H1 (cell line): ENCODE results near the gene STEEP1. TPM values are rescaled to one million over a fixed set of nuclear protein-coding genes. Genes with fewer than 3 reads are reported as not detected.
"Not testable (repeated sequence)": the region's sequence is repeated elsewhere in the genome, so short reads cannot be mapped to it uniquely, and the experiment has no call there.

Experiments
- CTCF ChIA-PET: fragments of 300-600 bp; sonication (Branson Sonifier 250); formaldehyde crosslinking; loops from one replicate; lab custom pipeline; 2021; ENCODE audit not compliant: partially characterized antibody; lab: Charles Lee
- POLR2A ChIA-PET: fragments of 300-600 bp; sonication (Branson Sonifier 250); formaldehyde crosslinking; loops from one replicate; lab custom pipeline; 2021; ENCODE audit warnings: inconsistent platforms; ENCODE audit not compliant: partially characterized antibody; lab: Charles Lee
- DNase-seq, 2 experiments: peaks; one replicate each; pipeline versions ENCODE4 v3.0.0 to v3.0.0-alpha.2; 2010 to 2022; ENCODE audit warnings: low spot score in 2 of 2, low read depth in 1 of 2, mixed read lengths in 1 of 2
- FAIRE-seq: peaks from 2 replicates; lab custom pipeline; 2011; peaks lifted over from hg19 to GRCh38; lab: Jason Lieb, UNC
- H2AFZ ChIP-seq: 2 replicates; pipeline ENCODE4 v1.8.1; 2012; ENCODE audit warnings: low read length, inconsistent platforms
- H2AK5ac ChIP-seq: 2 replicates; pipeline ENCODE4 v1.6.1; 2013; ENCODE audit warnings: low read depth, low read length
- H2BK120ac ChIP-seq: replicated peaks from 2 replicates; pipeline ENCODE3; 2013; ENCODE audit warnings: low read depth, low read length, inconsistent platforms
- H2BK12ac ChIP-seq: 2 replicates; pipeline ENCODE4 v1.6.1; 2013; ENCODE audit warnings: low read depth, low read length
- H2BK15ac ChIP-seq: 2 replicates; pipeline ENCODE4 v1.6.1; 2013; ENCODE audit warnings: low read length
- H2BK20ac ChIP-seq: 2 replicates; pipeline ENCODE4 v1.6.1; 2013; ENCODE audit warnings: low read length
- H2BK5ac ChIP-seq: 2 replicates; pipeline ENCODE4 v1.6.1; 2013; ENCODE audit warnings: low read depth, low read length
- H3K14ac ChIP-seq: 2 replicates; pipeline ENCODE4 v1.6.1; 2013; ENCODE audit warnings: inconsistent platforms; ENCODE audit not compliant: insufficient read length
- H3K18ac ChIP-seq: 2 replicates; pipeline ENCODE4 v1.6.1; 2013; ENCODE audit warnings: low read length; ENCODE audit errors: extremely low read depth
- H3K23ac ChIP-seq: 2 replicates; pipeline ENCODE4 v1.6.1; 2013; ENCODE audit warnings: inconsistent platforms; ENCODE audit not compliant: insufficient read length
- H3K23me2 ChIP-seq: 2 replicates; pipeline ENCODE4 v1.6.1; 2013; ENCODE audit warnings: low read depth, low read length
- H3K27ac ChIP-seq: 2 replicates; pipeline ENCODE4 v1.6.1; 2011; ENCODE audit warnings: low read depth, low read length, inconsistent platforms
- H3K27me3 ChIP-seq, 4 experiments: replicated peaks in 1 of 4; 1 replicate in 1 of 4; 2 replicates in 3 of 4; pipeline versions ENCODE4 v1.6.1 to v1.8.1; 2011 to 2013; ENCODE audit warnings: low read length in 3 of 4, mild to moderate bottlenecking in 3 of 4, inconsistent platforms in 2 of 4, mixed read lengths in 2 of 4, moderate library complexity in 1 of 4; ENCODE audit not compliant: control insufficient read depth in 3 of 4, insufficient read depth in 3 of 4; ENCODE audit errors: extremely low read depth in 1 of 4
- H3K36me3 ChIP-seq, 4 experiments: 2 replicates each; pipeline versions ENCODE4 v1.6.1 to v1.8.1; 2011 to 2013; ENCODE audit warnings: mild to moderate bottlenecking in 4 of 4, low read length in 3 of 4, moderate library complexity in 2 of 4, control low read depth in 1 of 4, inconsistent platforms in 1 of 4; ENCODE audit not compliant: insufficient read depth in 4 of 4, control insufficient read depth in 2 of 4
- H3K4ac ChIP-seq: replicated peaks from 2 replicates; pipeline ENCODE3; 2013; ENCODE audit warnings: low read length, low read depth, mixed read lengths, inconsistent platforms; ENCODE audit not compliant: insufficient read length
- H3K4me1 ChIP-seq, 4 experiments: replicated peaks in 1 of 4; 1 replicate in 1 of 4; 2 replicates in 3 of 4; pipeline versions ENCODE4 v1.6.1 to v1.8.1; 2011 to 2013; ENCODE audit warnings: low read length in 3 of 4, inconsistent platforms in 2 of 4, mixed read lengths in 1 of 4; ENCODE audit not compliant: insufficient read depth in 4 of 4, control insufficient read depth in 3 of 4
- H3K4me2 ChIP-seq, 2 experiments: 2 replicates each; pipeline versions ENCODE4 v1.6.1 to v1.8.1; 2011 to 2013; ENCODE audit warnings: low read depth in 2 of 2, low read length in 2 of 2, control low read depth in 1 of 2, inconsistent platforms in 1 of 2, mild to moderate bottlenecking in 1 of 2; ENCODE audit not compliant: insufficient read depth in 1 of 2
- H3K4me3 ChIP-seq, 4 experiments: fragments of 200-600, 300-600 bp in 1 of 4; sonication (generic), shearing (Covaris generic), sonication (Bioruptor Twin) in 1 of 4; 2 replicates each; pipeline versions ENCODE4 v1.5.1 to v1.8.1; 2011 to 2016; ENCODE audit warnings: low read length in 4 of 4, low read depth in 3 of 4, control low read depth in 2 of 4, inconsistent platforms in 2 of 4, mild to moderate bottlenecking in 2 of 4, mixed read lengths in 1 of 4, moderate library complexity in 1 of 4; ENCODE audit not compliant: insufficient read depth in 2 of 4; ENCODE audit errors: extremely low read depth in 1 of 4
- H3K56ac ChIP-seq: replicated peaks from 2 replicates; pipeline ENCODE3; 2013; ENCODE audit warnings: low read depth, mild to moderate bottlenecking, mixed read lengths, low read length, inconsistent platforms; ENCODE audit not compliant: insufficient read length
- H3K79me1 ChIP-seq: 2 replicates; pipeline ENCODE4 v1.6.1; 2013; ENCODE audit warnings: low read depth, low read length, control low read depth
- H3K79me2 ChIP-seq, 2 experiments: 2 replicates each; pipeline versions ENCODE4 v1.6.1 to v1.8.1; 2012 to 2013; ENCODE audit warnings: low read length in 2 of 2, mild to moderate bottlenecking in 2 of 2, inconsistent platforms in 1 of 2; ENCODE audit not compliant: insufficient read depth in 2 of 2, control insufficient read depth in 1 of 2
- H3K9ac ChIP-seq, 4 experiments: replicated peaks in 1 of 4; 1 replicate in 1 of 4; 2 replicates in 3 of 4; pipeline versions ENCODE4 v1.6.1 to v1.8.1; 2011 to 2013; ENCODE audit warnings: low read depth in 3 of 4, low read length in 3 of 4, control low read depth in 2 of 4, mild to moderate bottlenecking in 2 of 4, moderate library complexity in 2 of 4, inconsistent platforms in 1 of 4; ENCODE audit errors: extremely low read depth in 1 of 4
- H3K9me3 ChIP-seq, 2 experiments: 2 replicates each; pipeline versions ENCODE4 v1.6.1 to v1.8.1; 2012 to 2013; ENCODE audit warnings: mild to moderate bottlenecking in 2 of 2, moderate library complexity in 2 of 2, control low read depth in 1 of 2, inconsistent platforms in 1 of 2, low read depth in 1 of 2, low read length in 1 of 2, mixed read lengths in 1 of 2; ENCODE audit not compliant: insufficient read depth in 2 of 2
- H4K20me1 ChIP-seq, 2 experiments: replicated peaks in 1 of 2; 2 replicates each; pipeline versions ENCODE3 to v1.8.1; 2011 to 2013; ENCODE audit warnings: inconsistent platforms in 2 of 2, low read length in 2 of 2, mild to moderate bottlenecking in 1 of 2; ENCODE audit not compliant: insufficient read depth in 2 of 2, control insufficient read depth in 1 of 2
- H4K5ac ChIP-seq: 2 replicates; pipeline ENCODE4 v1.6.1; 2013; ENCODE audit warnings: low read length, low read depth, mixed read lengths, inconsistent platforms; ENCODE audit not compliant: insufficient read length
- H4K8ac ChIP-seq: 2 replicates; pipeline ENCODE4 v1.8.0; 2013; ENCODE audit warnings: mild to moderate bottlenecking, moderate library complexity, low read length, inconsistent platforms; ENCODE audit not compliant: insufficient read depth; ENCODE audit errors: extremely low read depth
- H4K91ac ChIP-seq: replicated peaks from 2 replicates; pipeline ENCODE3; 2013; ENCODE audit warnings: low read length, mixed read lengths, inconsistent platforms; ENCODE audit not compliant: insufficient read length
- CTCF ChIP-seq, 3 experiments: IDR thresholded peaks; 1 replicate in 2 of 3; 2 replicates in 1 of 3; pipeline versions ENCODE4 v1.5.1 to v1.6.1; 2011; ENCODE audit warnings: low read length in 3 of 3, mild to moderate bottlenecking in 3 of 3, inconsistent platforms in 2 of 3, low read depth in 1 of 3, moderate library complexity in 1 of 3; ENCODE audit not compliant: insufficient read depth in 1 of 3; ENCODE audit errors: control extremely low read depth in 1 of 3
- EGR1 ChIP-seq: IDR thresholded peaks from 2 replicates; pipeline ENCODE4 v1.6.1; 2011; ENCODE audit warnings: low read depth, low read length, borderline replicate concordance
- MAFK ChIP-seq: IDR thresholded peaks from 2 replicates; pipeline ENCODE4 v1.6.1; 2012; ENCODE audit warnings: low read depth, mild to moderate bottlenecking, improper control_type of control experiment, low read length
- RBBP5 ChIP-seq: IDR thresholded peaks from 2 replicates; pipeline ENCODE4 v1.7.1; 2012; ENCODE audit warnings: low read depth, mild to moderate bottlenecking, inconsistent platforms, low read length, moderate library complexity, borderline replicate concordance
- SP1 ChIP-seq: IDR thresholded peaks from 2 replicates; pipeline ENCODE4 v1.6.1; 2011; ENCODE audit warnings: low read depth, low read length
- WGBS, 2 experiments: shearing (Covaris generic) in 1 of 2; methylation state at CpG; one replicate each; pipeline versions ENCODE4 v1.1.6 to v1.1.7; 2013 to 2015; ENCODE audit warnings: low lambda C conversion rate in 2 of 2, mixed read lengths in 2 of 2, inconsistent platforms in 1 of 2, low coverage in 1 of 2, missing lambda C conversion rate in 1 of 2; ENCODE audit not compliant: insufficient replicate concordance in 2 of 2, insufficient coverage in 1 of 2, insufficient read length in 1 of 2; ENCODE audit errors: extremely low coverage in 1 of 2, missing lambda C conversion rate in 1 of 2; 5-methylcytosine and 5-hydroxymethylcytosine counted together
- polyA plus RNA-seq, 7 experiments: library from polyadenylated mRNA; depleted of rRNA in 3 of 7; stranded (reverse) in 5 of 7; unstranded in 2 of 7; fragments of >200 nt in 5 of 7; fragments of 200-250 nt in 2 of 7; gene quantifications; 1 replicate in 5 of 7; 2 replicates in 1 of 7; 4 replicates in 1 of 7; pipeline versions ENCODE4 v1.2.1 to v1.2.3, GENCODE V29; 2011 to 2013; ENCODE audit warnings: missing spikeins in 2 of 7, mixed read lengths in 2 of 7
- total RNA-seq: library from RNA; stranded (reverse); fragmentation: NEBNext Ultra II Directional; extraction: Animal tissue kit (Norgen Biotek cat#: 25700); gene quantifications from 2 replicates; pipeline ENCODE4 v1.2.1, GENCODE V29; 2021

STEEP1 gene
- total and polyA plus RNA-seq, 2 of the 8 experiments (the other 6 are each of a cell fraction or from before 2014, with no cell fraction given), result 9.2 to 29.7 TPM

GRCh38 chrX:119505945-119506344, 59.3 kb downstream of the STEEP1 start (continued):
- TF ChIP-seq CTCF (IDR thresholded peaks at IDR 0.05; ENCODE audit: control extremely low read depth in 1 of 3, insufficient read depth in 1 of 3, low read depth in 1 of 3, low read length in 3 of 3), result no peak
- TF ChIP-seq RBBP5, result no peak
- no peak for TF ChIP-seq MAFK
- no peak for TF ChIP-seq SP1
- no peak for TF ChIP-seq EGR1
- TF ChIP-seq, all 59 proteins: peak for 0

DNA sequence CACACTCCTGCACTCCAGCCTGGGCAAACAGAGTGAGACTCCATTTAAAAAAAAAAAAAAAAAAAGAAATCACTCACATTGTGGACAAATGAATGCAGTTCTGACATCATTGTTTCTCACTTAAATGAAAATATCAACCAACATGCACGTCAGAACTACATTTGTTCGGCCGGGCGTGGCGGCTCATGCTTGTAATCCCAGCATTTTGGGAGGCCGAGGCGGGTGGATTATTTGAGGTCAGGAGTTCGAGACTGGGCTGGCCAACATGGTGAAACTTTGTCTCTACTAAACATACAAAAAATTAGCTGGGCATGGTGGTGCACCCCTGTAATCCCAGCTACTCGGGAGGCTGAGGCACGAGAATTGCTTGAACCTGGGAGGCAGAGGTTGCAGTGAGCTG, 60.1 kb downstream of the STEEP1 start:
- H2BK15ac ChIP-seq, result not testable (repeated sequence)

More for the DNA sequence above, 60.1 kb downstream of the STEEP1 start:
- H3K27me3 ChIP-seq, H2BK5ac ChIP-seq, H4K91ac ChIP-seq, H3K4ac ChIP-seq, H2BK12ac ChIP-seq, H3K14ac ChIP-seq, H4K20me1 ChIP-seq, DNase-seq, H3K79me2 ChIP-seq, H3K23me2 ChIP-seq, H2BK120ac ChIP-seq, H4K5ac ChIP-seq, H3K9ac ChIP-seq, H3K4me1 ChIP-seq, H2BK20ac ChIP-seq, POLR2A ChIA-PET, H3K4me3 ChIP-seq, H3K36me3 ChIP-seq, FAIRE-seq, H3K23ac ChIP-seq, H3K9me3 ChIP-seq, H2AK5ac ChIP-seq, H3K4me2 ChIP-seq, H3K27ac ChIP-seq, H3K56ac ChIP-seq, H4K8ac ChIP-seq, H3K18ac ChIP-seq, H3K79me1 ChIP-seq, H2AFZ ChIP-seq: not testable (repeated sequence)
- CTCF ChIA-PET, result interaction anchor here (1.4 kb wide), 1 partner anchor 11 kb away, joined by 4 read pairs; no protein-coding TSS in a partner anchor
- WGBS, 2 experiments, result 95% methylated on average over 10 of the region's 10 CpGs; no CpG with 5 or more reads in 1 of the 2 experiments
